Measurements from ENCODE around the gene IL23R.

The IL23R gene

DNA sequence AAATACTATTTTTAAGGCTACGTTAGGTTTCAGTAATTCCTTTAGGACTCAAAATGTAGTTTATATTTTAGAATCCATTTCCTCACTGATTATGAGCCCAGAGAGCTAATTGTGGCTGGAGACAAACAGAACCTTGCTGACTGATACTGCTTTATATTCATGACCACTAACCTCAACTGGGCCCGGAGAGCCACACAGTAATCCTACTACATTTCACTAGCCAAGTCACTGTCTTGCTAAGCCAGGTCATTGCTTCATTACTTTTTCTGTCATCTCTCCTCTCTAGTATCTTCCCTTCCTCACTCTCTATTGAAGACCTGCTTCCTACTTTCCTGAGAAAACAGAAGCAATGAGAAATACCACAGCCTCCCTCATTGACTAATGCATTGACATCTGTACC is 24.7 kb downstream of the IL23R start:
- Histone ChIP-seq H3K27ac (ENCODE audit: low read length, poor library complexity, severe bottlenecking) (no peak overlapping the region), H3K36me3 (ENCODE audit: control insufficient read depth in 1 of 2, insufficient read depth in 2 of 2, low read depth in 1 of 2, low read length in 2 of 2) (no peaks in the 10 kb centered on the region), H3K14ac (ENCODE audit: low read length in 2 of 2) (no peak overlapping the region), H3K4ac (ENCODE audit: low read depth in 1 of 2, low read length in 2 of 2) (no peak overlapping the region), H3K27me3 (ENCODE audit: control insufficient read depth in 1 of 2, insufficient read depth in 1 of 2, low read length in 2 of 2) (no peaks in the 10 kb centered on the region), H3K4me3 (ENCODE audit: insufficient read depth in 1 of 2, low read depth in 1 of 2, low read length in 2 of 2) (no peak overlapping the region), H4K8ac (ENCODE audit: low read length) (no peak overlapping the region), H2BK12ac (ENCODE audit: low read length in 2 of 2) (no peak overlapping the region), H2AFZ (ENCODE audit: low read depth, low read length) (no peak overlapping the region), H2BK5ac (ENCODE audit: low read depth, low read length, poor library complexity, severe bottlenecking) (no peak overlapping the region), H3K9ac (ENCODE audit: low read length) (no peak overlapping the region), H3K4me2 (ENCODE audit: low read length, poor library complexity, severe bottlenecking) (no peak overlapping the region), H2BK120ac (ENCODE audit: low read depth, low read length) (no peak overlapping the region), H2AK5ac (ENCODE audit: low read length, severe bottlenecking) (no peak overlapping the region), H3K9me3 (ENCODE audit: control insufficient read depth, low read length) (no peaks in the 10 kb centered on the region), H4K91ac (ENCODE audit: low read length) (no peak overlapping the region), H3K18ac (ENCODE audit: low read depth in 1 of 2, low read length in 2 of 2) (no peak overlapping the region), H2BK15ac (ENCODE audit: low read depth, poor library complexity, severe bottlenecking) (no peak overlapping the region), H3K23ac (ENCODE audit: low read length in 2 of 2) (no peak overlapping the region), H3K79me1 (replicated peaks; ENCODE audit: low read length, poor library complexity, severe bottlenecking) (no peaks in the 10 kb centered on the region), H3K4me1 (ENCODE audit: control insufficient read depth, insufficient read depth, low read depth, low read length) (no peaks in the 10 kb centered on the region)
- DNase-seq, result no peak
- WGBS, result 97% methylated on average over 2 of the region's 2 CpGs

DNA sequence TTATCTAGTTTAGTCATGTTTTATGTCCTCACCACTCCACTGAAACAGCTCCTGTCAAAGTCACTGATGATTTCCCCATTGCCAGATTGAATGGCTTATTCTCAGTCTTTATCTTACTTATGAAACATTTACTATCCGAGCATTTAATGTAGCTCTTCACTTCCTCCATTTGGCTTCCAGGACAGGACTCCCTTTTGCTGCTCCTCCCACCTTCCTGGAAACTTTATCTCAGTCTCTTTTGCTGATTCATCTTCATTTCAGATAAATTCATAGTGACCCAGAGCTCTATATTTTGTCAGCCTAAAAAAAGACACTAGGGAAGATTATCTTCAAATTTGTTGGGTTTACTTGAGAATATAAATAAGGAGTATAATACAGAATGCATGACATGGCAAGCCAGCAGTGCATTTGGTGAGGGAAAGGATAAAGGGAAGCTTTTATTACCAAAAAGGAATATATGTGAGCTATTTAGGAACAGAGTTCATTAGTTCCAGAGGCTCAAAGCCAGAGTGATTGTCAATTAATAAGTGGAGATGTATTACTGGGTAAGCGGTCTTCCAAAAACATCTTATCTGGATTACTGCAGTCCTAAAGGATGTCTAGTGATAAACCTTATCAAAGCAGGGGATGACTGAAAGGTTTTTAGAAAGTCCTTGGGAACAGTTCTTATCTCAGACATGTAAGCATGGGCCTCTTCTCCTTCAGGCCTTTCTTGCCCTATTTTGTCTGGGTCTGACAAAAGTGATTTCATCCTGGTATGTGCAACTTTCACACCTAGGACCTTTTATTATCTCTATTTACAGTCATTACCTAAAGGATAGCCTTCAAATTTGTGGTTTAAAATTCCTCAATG is 25.6 kb downstream of the IL23R start:
- no peak overlapping the region for H4K8ac ChIP-seq (ENCODE audit: low read length)
- no peak overlapping the region for H3K9ac ChIP-seq (ENCODE audit: low read length)
- no peak overlapping the region for H2BK12ac ChIP-seq (ENCODE audit: low read length in 2 of 2)
- H3K79me1 ChIP-seq (replicated peaks; ENCODE audit: low read length, poor library complexity, severe bottlenecking), result no peaks in the 10 kb centered on the region
- H2BK120ac ChIP-seq (ENCODE audit: low read depth, low read length), result no peak overlapping the region
- H3K18ac ChIP-seq (ENCODE audit: low read depth in 1 of 2, low read length in 2 of 2), result no peak overlapping the region
- no peaks in the 10 kb centered on the region for H3K36me3 ChIP-seq (ENCODE audit: control insufficient read depth in 1 of 2, insufficient read depth in 2 of 2, low read depth in 1 of 2, low read length in 2 of 2)
- no peak overlapping the region for H3K14ac ChIP-seq (ENCODE audit: low read length in 2 of 2)
- H3K27me3 ChIP-seq (ENCODE audit: control insufficient read depth in 1 of 2, insufficient read depth in 1 of 2, low read length in 2 of 2), result no peaks in the 10 kb centered on the region
- peak; percentile 3 for DNase-seq
- 65% methylated on average over 2 of the region's 2 CpGs for WGBS
- H2AFZ ChIP-seq (ENCODE audit: low read depth, low read length), result no peak overlapping the region
- H2AK5ac ChIP-seq (ENCODE audit: low read length, severe bottlenecking), result no peak overlapping the region
- H2BK15ac ChIP-seq (ENCODE audit: low read depth, poor library complexity, severe bottlenecking), result no peak overlapping the region
- H3K4me2 ChIP-seq (ENCODE audit: low read length, poor library complexity, severe bottlenecking), result no peak overlapping the region
- H2BK5ac ChIP-seq (ENCODE audit: low read depth, low read length, poor library complexity, severe bottlenecking), result no peak overlapping the region
- H3K4me3 ChIP-seq (ENCODE audit: insufficient read depth in 1 of 2, low read depth in 1 of 2, low read length in 2 of 2), result no peak overlapping the region
- H3K23ac ChIP-seq (ENCODE audit: low read length in 2 of 2), result no peak overlapping the region
- H3K27ac ChIP-seq (ENCODE audit: low read length, poor library complexity, severe bottlenecking), result no peak overlapping the region
- H4K91ac ChIP-seq (ENCODE audit: low read length), result no peak overlapping the region
- no peak overlapping the region for H3K4ac ChIP-seq (ENCODE audit: low read depth in 1 of 2, low read length in 2 of 2)
- H3K4me1 ChIP-seq (ENCODE audit: control insufficient read depth, insufficient read depth, low read depth, low read length), result no peaks in the 10 kb centered on the region
- no peaks in the 10 kb centered on the region for H3K9me3 ChIP-seq (ENCODE audit: control insufficient read depth, low read length)

DNA sequence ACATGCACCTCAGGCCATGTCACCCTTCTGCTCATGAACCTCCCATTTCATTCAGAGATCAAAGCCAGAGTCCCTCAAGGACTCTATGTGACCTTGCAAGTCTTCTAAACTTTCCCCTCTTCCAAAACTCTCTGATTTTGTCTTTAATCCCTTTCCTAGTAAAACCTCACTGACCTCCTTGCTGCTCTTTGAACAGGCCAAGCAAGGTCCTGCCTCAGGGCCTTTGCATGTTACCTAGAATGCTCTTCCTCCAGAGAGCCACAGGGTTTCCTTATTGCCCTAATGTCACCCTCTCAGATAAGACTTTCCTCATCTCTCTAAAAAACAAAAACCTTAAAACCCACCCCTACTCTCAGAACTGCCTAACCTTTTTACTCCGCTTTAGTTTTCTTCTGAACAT is 26.6 kb downstream of the IL23R start:
- WGBS, result 100% methylated on average over 1 of the region's 1 CpG
- DNase-seq, result no peak
- no peak overlapping the region for H3K4ac ChIP-seq (ENCODE audit: low read depth in 1 of 2, low read length in 2 of 2)
- no peaks in the 10 kb centered on the region for H3K9me3 ChIP-seq (ENCODE audit: control insufficient read depth, low read length)
- H3K4me2 ChIP-seq (ENCODE audit: low read length, poor library complexity, severe bottlenecking), result no peak overlapping the region
- peaks cover 0 to 3% of the 10 kb centered on the region in 2 experiments for H3K27me3 ChIP-seq (ENCODE audit: control insufficient read depth in 1 of 2, insufficient read depth in 1 of 2, low read length in 2 of 2)
- no peak overlapping the region for H3K18ac ChIP-seq (ENCODE audit: low read depth in 1 of 2, low read length in 2 of 2)
- H3K79me1 ChIP-seq (replicated peaks; ENCODE audit: low read length, poor library complexity, severe bottlenecking), result no peaks in the 10 kb centered on the region
- no peak overlapping the region for H4K8ac ChIP-seq (ENCODE audit: low read length)
- H3K14ac ChIP-seq (ENCODE audit: low read length in 2 of 2), result no peak overlapping the region
- H2AK5ac ChIP-seq (ENCODE audit: low read length, severe bottlenecking), result no peak overlapping the region
- H2BK5ac ChIP-seq (ENCODE audit: low read depth, low read length, poor library complexity, severe bottlenecking), result no peak overlapping the region
- no peak overlapping the region for H3K23ac ChIP-seq (ENCODE audit: low read length in 2 of 2)
- H2BK12ac ChIP-seq (ENCODE audit: low read length in 2 of 2), result no peak overlapping the region
- no peak overlapping the region for H2AFZ ChIP-seq (ENCODE audit: low read depth, low read length)
- H2BK15ac ChIP-seq (ENCODE audit: low read depth, poor library complexity, severe bottlenecking), result no peak overlapping the region
- no peak overlapping the region for H3K9ac ChIP-seq (ENCODE audit: low read length)
- no peaks in the 10 kb centered on the region for H3K36me3 ChIP-seq (ENCODE audit: control insufficient read depth in 1 of 2, insufficient read depth in 2 of 2, low read depth in 1 of 2, low read length in 2 of 2)
- no peak overlapping the region for H2BK120ac ChIP-seq (ENCODE audit: low read depth, low read length)
- no peak overlapping the region for H3K4me3 ChIP-seq (ENCODE audit: insufficient read depth in 1 of 2, low read depth in 1 of 2, low read length in 2 of 2)
- no peak overlapping the region for H4K91ac ChIP-seq (ENCODE audit: low read length)
- no peak overlapping the region for H3K27ac ChIP-seq (ENCODE audit: low read length, poor library complexity, severe bottlenecking)
- H3K4me1 ChIP-seq (ENCODE audit: control insufficient read depth, insufficient read depth, low read depth, low read length), result no peaks in the 10 kb centered on the region

- H3K14ac ChIP-seq (ENCODE audit: low read length in 2 of 2), result no peak overlapping the region
- no peak for DNase-seq
- no peak overlapping the region for H2AFZ ChIP-seq (ENCODE audit: low read depth, low read length)
- no peak overlapping the region for H3K18ac ChIP-seq (ENCODE audit: low read depth in 1 of 2, low read length in 2 of 2)
- no peak overlapping the region for H2BK5ac ChIP-seq (ENCODE audit: low read depth, low read length, poor library complexity, severe bottlenecking)
- H2BK120ac ChIP-seq (ENCODE audit: low read depth, low read length), result no peak overlapping the region
- H3K79me1 ChIP-seq (replicated peaks; ENCODE audit: low read length, poor library complexity, severe bottlenecking), result no peaks in the 10 kb centered on the region
- no peak overlapping the region for H2BK12ac ChIP-seq (ENCODE audit: low read length in 2 of 2)
- 50% methylated on average over 2 of the region's 3 CpGs for WGBS
- no peak overlapping the region for H2BK15ac ChIP-seq (ENCODE audit: low read depth, poor library complexity, severe bottlenecking)
- no peak overlapping the region for H3K4me3 ChIP-seq (ENCODE audit: insufficient read depth in 1 of 2, low read depth in 1 of 2, low read length in 2 of 2)
- no peaks in the 10 kb centered on the region for H3K9me3 ChIP-seq (ENCODE audit: control insufficient read depth, low read length)
- H3K4me1 ChIP-seq (ENCODE audit: control insufficient read depth, insufficient read depth, low read depth, low read length), result no peaks in the 10 kb centered on the region
- H3K9ac ChIP-seq (ENCODE audit: low read length), result no peak overlapping the region
- H3K4ac ChIP-seq (ENCODE audit: low read depth in 1 of 2, low read length in 2 of 2), result no peak overlapping the region
- no peak overlapping the region for H3K27ac ChIP-seq (ENCODE audit: low read length, poor library complexity, severe bottlenecking)
- H3K23ac ChIP-seq (ENCODE audit: low read length in 2 of 2), result no peak overlapping the region
- H4K91ac ChIP-seq (ENCODE audit: low read length), result no peak overlapping the region
- no peaks in the 10 kb centered on the region for H3K36me3 ChIP-seq (ENCODE audit: control insufficient read depth in 1 of 2, insufficient read depth in 2 of 2, low read depth in 1 of 2, low read length in 2 of 2)
- no peak overlapping the region for H3K4me2 ChIP-seq (ENCODE audit: low read length, poor library complexity, severe bottlenecking)
- peaks cover 0 to 6% of the 10 kb centered on the region in 2 experiments for H3K27me3 ChIP-seq (ENCODE audit: control insufficient read depth in 1 of 2, insufficient read depth in 1 of 2, low read length in 2 of 2)
- no peak overlapping the region for H2AK5ac ChIP-seq (ENCODE audit: low read length, severe bottlenecking)
- no peak overlapping the region for H4K8ac ChIP-seq (ENCODE audit: low read length)
Measured at GRCh38 chr1:67193704-67194103, 27.4 kb downstream of the IL23R start.

Measured in mesenchymal stem cell (in vitro differentiated cells and primary cell).